Hepatocyte (in vitro differentiated cells): ENCODE data around the gene NR2C2.

Experiments used
- EZH2 ChIP-seq: fragments of 200-600 bp; sonication (generic); IDR thresholded peaks from 2 replicates; pipeline ENCODE4 v1.6.1; 2016; ENCODE audit warnings: antibody characterized with exemption, mild to moderate bottlenecking, borderline replicate concordance
- EZH2phosphoT487 ChIP-seq: fragments of 200-600 bp; sonication (generic); IDR thresholded peaks from one replicate; pipeline ENCODE4 v1.6.1; 2018; ENCODE audit warnings: antibody characterized with exemption, mild to moderate bottlenecking, low read depth, moderate library complexity; ENCODE audit not compliant: unreplicated experiment, severe bottlenecking
- TF ChIP-seq, protein P1 (sequence below): fragments of 200-600 bp; sonication (generic); IDR thresholded peaks from 2 replicates; pipeline ENCODE4 v1.5.1; 2016; ENCODE audit warnings: antibody characterized with exemption, mild to moderate bottlenecking; ENCODE audit not compliant: poor library complexity

DNA sequence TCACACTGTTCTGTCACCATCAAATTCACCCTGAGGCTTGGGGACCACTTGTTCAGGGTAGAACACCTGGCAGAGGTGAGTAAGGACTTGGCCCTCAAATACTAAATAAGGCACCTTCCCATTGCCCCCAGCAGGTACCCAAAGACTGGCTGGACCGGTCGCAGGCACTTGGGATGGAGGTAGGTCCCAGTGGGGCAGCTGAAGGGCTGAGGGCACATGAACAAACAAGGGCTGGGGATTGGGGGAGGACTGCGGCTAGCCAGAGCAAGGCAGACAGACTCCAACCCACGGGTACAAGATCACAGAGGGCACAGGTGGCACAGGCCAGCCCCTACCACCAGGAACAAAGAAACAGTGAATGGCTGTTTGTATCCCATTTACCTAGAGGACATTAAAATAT is 115.9 kb downstream of the NR2C2 start:
- TF ChIP-seq, protein P1, sequence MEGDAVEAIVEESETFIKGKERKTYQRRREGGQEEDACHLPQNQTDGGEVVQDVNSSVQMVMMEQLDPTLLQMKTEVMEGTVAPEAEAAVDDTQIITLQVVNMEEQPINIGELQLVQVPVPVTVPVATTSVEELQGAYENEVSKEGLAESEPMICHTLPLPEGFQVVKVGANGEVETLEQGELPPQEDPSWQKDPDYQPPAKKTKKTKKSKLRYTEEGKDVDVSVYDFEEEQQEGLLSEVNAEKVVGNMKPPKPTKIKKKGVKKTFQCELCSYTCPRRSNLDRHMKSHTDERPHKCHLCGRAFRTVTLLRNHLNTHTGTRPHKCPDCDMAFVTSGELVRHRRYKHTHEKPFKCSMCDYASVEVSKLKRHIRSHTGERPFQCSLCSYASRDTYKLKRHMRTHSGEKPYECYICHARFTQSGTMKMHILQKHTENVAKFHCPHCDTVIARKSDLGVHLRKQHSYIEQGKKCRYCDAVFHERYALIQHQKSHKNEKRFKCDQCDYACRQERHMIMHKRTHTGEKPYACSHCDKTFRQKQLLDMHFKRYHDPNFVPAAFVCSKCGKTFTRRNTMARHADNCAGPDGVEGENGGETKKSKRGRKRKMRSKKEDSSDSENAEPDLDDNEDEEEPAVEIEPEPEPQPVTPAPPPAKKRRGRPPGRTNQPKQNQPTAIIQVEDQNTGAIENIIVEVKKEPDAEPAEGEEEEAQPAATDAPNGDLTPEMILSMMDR, result no peak
- TF ChIP-seq EZH2, result no peak
- no peak for TF ChIP-seq EZH2phosphoT487
